ENCODE measurements around the gene C12orf50. TPM values are rescaled to one million over a fixed set of nuclear protein-coding genes. Genes with fewer than 3 reads are reported as not detected.

C12orf50 gene
- total RNA-seq, 6 donors from 2014 or later: 0.07 to 0.11 TPM; not detected in 4

Small RNA genes within 50 kb of the gene (small RNA-seq; reads per million reads assigned to genes)
- 0 reads per million in 4 donors for gene RNA5SP364

Other genes with a start within 250 kb of the C12orf50 start
- 100 to 1,000 TPM in 1 of 6 donors, 10 to 100 TPM in 5; 10.6 to 110 (median 20.1) TPM for gene CEP290, start 112.7 kb upstream of the C12orf50 start, total RNA-seq
- 10 to 100 TPM in 4 of 6 donors, 1 to 10 TPM in 2; 4.2 to 18.3 (median 15.3) TPM for gene TMTC3, start 112.9 kb upstream of the C12orf50 start, total RNA-seq

Measured in upper lobe of left lung (tissue), 6 donors.